HG03575 (cell line): ENCODE results near the gene LIMA1.
"Not testable (repeated sequence)": the region's sequence is repeated elsewhere in the genome, so short reads cannot be mapped to it uniquely, and the experiment has no call there.

Experiments
- ATAC-seq: cut with Tn5 transposase; IDR thresholded peaks from one replicate; pipeline ENCODE4 v1.9.1; 2021; ENCODE audit not compliant: unreplicated experiment, insufficient number of reproducible peaks, low FRiP score; ENCODE audit errors: extremely low read depth

LIMA1 gene

DNA sequence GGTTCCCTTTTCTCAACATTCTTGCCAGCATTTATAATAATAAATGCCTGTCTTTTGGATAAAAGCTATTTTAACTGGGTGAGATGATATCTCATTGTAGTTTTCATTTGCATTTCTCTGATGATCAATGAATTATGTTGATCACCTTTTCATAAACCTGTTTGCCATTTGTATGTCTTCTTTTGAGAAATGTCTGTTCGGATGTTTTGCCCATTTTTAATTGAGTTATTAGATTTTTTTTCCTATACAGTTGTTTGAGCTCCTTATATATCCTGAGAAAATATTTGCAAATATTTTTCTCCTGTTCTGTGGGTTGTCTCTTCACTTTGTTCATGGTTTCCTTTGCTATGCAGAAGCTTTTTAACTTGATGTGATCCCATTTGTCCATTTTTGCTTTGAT is 8.1 kb upstream of the LIMA1 start:
- ATAC-seq = no peak

DNA sequence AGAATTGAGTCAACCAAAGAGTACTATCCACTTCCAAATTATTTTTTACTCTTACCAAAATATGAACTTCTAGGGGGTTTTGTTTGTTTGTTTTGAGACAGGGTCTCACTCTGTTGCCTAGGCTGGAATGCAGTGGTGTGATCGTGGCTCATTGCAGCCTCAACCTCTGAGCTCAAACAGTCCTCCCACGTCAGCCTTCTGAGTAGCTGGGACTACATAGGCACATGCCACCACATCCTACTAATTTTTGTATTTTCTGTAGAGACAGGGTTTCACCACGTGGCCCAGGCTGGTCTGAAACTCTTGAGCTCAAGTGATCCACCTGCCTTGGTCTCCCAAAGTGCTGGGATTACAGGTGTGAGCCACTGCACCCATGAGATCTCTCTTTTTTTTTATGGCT is 7.4 kb upstream of the LIMA1 start:
- not testable (repeated sequence) for ATAC-seq

DNA sequence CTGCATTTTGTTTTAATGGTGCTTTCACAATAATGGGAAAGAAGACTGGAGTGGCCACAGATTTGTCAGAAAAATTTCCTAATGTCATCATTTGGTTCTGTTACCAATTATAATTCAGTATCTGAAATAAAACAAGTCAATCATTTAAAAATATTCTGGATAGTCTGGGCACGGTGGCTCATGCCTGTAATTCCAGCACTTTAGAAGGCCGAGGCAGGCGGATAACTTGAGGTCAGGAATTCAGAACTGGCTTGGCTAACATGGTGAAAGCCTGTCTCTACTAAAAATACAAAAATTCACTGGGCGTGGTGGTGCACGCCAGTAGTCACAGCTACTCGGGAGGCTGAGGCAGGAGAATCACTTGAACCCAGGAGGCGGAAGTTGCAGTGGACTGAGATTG is 4.0 kb upstream of the LIMA1 start:
- ATAC-seq = no peak

DNA sequence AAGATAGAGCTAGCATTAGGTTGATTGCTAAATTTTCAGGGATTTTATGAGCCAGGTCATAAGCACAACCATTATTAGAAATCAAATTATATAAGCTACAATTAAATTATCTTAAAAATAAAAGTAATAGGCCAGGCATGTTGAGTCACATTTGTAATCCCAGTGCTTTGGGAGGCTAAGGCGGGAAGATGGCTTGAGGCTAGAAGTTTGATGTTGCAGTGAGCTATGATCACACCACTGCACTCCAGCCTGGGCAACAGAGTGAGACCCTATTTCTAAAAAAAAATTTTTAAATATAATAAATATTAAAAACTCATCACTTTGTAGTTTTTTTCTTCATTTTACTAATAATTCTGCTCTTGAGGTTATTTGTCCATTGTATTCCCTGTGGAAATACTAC is 1.9 kb upstream of the LIMA1 start:
- no peak for ATAC-seq

DNA sequence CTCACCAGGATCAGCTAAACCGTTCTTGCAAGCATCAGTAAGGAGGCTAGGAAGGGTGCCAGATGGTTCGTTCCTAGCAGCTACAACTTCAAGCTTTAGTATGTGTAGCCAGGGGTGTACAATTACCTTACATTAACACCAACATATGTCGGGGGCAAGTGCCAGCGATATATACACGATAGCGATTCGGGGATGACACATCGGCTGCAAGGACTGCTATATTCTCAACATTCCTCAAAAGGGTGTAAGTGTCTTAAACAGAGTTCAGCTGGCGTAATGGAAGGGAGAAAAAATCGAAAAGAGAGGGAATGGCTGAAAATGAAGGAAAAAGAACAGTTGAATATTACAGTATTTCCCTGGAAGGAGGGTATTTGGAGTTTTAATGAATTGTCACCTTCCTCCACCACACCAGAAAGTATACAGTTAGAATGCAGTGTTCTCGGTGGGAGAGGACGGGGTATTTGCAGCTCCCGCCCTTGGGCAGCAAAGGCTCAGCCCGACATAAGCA is 545 bp downstream of the LIMA1 start:
- ATAC-seq = no peak

DNA sequence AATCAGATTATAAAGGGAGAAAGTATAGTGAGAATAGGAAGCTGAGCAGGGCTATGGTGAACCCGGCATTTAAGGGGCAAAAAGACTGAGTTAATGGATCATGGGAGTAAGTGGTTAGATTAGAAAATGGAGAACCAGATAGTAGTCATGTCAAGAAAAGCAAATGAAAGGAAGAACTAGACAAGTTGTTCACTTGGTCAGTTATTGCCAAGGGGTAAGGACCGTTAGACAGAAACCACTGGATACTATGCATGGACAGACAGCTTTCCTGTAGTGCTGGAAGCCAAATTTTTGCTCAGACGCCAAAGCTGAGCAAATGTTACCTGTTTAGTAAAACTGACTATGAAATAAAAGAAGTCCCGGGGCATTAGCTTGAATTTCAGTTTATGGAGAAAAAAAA is 3.8 kb downstream of the LIMA1 start:
- ATAC-seq = no peak

DNA sequence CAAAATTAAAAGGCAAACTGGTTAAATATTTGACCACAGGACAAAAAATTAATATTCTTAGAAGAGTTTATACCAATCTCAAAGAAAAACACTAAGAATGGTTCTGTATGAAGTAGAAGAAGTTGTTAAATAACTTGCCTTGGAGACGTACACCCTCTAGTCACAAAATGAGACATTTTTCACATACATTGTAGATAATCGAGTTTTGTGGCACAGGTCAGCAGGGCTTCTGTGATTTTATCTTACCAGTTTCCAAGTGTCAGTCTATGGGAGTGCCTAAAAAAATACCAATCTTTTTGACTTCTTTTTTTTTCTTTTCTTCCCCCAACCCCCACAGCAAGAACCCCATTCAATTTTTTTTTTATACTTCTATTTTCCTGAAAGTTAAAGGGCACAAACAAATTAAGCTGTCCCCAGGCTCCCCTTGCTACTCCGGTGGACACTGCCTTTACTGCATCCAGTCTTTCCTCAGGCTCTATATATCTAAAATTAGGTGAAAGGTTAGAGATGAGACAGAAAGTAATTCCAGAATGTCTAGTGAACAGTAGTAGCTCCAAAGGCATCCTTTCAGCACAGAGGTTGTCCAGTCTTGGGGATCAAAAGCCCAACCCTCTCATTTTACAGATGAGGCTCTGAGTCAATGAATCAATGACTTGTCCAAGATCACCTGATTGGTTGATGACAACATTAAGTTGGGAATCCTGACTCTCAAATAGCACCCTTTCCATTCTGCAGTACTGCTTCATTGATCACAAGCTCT is 6.2 kb downstream of the LIMA1 start:
- no peak for ATAC-seq

DNA sequence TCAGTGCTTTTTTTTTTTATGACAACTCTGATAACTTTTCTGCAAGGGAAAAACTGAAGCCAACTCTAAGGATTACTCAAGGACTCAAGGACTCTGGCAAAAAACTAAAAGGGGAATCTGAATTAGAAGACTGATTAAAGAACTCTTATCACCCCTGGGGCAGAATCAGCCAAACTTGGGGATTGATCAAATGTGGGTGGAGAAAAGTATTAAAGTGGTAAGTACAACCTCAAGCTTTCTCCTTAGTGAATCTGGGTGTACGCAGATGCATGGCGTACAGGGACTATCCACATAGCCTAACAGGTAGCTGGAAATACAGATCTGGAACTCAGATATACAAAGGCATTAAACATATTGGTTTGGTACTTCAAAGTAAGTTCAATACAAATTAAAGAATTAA is 7.3 kb downstream of the LIMA1 start:
- no peak for ATAC-seq

DNA sequence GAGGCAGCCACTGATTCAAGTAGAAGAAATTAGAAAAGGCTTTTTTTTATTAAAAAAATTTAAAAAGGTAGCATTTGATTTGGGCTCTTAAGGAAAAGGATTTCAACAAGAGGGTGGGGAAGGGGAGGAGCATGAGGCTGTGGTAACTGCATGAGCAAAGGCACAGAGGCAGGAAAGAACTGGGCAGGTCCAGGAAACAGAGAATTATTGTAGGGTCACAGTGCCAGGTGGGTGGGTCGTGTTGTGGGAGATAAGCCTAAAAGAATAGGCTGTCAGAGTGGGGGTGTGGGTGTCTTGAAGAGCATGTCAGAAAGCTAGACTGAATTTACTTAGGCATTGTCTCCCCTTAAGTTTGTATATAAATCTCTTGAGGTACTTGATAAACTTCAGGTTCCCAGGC is 7.8 kb downstream of the LIMA1 start:
- no peak for ATAC-seq

DNA sequence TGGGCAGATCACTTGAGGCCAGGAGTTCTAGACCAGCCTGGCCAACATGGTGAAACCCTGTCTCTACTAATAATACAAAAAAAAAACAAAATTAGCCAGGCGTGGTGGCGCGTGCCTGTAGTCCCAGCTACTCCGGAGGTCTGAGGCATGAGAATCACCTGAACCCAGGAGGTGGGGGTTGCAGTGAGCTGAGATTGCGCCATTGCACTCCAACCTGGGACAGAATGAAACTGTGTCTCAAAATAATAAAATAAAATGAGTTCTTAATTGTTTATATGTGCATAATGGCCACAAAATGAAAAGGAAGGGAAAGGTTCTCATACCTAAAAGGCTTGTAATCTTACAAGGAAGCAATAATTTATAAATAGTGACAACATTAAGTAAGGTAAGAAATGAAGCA is 8.2 kb downstream of the LIMA1 start:
- ATAC-seq = not testable (repeated sequence)

DNA sequence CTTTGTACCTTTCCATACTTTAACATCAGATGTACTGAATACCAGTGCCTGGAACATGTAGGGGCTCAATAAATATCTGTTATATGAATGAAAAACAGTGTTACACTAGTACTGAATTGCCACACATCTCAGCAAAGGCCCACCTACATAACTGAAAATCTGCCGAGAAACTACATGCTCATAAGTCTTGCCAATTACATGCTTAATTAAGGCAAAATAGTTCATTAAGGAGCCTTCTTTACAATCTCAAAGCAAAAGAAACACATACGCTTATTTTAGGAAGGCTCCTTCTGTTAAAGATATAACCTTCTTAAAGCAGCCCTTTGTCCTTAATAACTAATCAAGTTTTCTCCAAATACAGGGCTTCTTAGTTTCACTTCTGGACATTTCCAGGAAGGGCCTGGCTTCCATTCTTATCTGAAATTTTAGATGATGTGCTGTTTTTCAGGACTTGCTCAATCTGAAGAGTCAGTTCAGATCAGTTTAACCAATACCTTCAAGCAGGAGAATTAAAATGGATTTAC is 11.5 kb downstream of the LIMA1 start:
- ATAC-seq = no peak

DNA sequence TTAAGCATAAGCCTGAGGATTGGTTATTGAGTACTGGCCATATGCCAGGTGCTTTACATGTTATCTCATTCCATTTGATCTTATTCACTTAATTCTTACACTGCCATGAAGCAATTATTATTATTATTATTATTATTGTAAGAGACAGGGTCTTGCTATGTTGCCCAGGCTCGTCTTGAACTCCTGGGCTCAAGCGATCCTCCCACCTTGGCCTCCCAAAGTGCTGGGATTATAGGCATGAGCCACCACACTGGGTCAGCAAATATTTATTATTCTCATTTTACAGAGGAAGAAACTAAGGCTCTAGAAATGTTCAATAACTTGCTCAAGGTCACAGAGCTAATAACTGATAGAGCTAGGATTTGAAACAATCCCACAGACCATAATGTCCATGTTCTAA is 14.8 kb downstream of the LIMA1 start:
- no peak for ATAC-seq

DNA sequence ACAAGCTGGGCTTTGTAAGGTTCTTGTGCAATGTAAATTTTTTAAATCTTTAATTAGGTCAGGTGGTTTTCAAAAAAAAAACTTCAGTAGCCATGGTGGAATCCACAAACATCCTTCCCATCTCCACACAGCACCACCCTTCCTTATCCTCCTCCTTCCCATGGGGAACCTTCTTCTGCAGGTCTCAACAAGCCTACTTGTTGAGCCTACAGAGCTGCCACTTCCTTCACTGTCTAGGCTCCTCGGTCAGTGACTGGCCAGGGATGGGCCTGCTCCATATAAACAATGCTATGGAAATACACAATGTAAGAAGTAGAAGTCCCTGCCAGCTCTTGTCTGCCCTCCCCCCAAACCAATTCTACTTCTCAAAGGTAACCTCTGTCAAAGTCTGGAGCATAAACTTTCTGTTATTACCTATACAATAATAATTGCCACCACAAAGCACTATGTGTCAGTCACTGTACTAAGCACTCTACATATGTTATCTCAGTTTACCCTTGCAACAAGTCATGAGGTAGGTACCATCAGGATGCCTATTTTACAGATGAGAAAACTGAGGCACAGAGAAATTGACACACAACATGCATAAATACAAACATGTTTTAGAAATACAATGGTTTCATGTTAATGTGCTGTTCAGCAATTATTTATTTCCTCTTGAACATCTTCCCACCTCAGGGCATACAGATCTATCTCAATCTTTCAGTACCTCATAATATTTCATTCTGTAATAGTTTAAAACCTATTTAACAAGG is 17.4 kb downstream of the LIMA1 start:
- ATAC-seq = no peak

DNA sequence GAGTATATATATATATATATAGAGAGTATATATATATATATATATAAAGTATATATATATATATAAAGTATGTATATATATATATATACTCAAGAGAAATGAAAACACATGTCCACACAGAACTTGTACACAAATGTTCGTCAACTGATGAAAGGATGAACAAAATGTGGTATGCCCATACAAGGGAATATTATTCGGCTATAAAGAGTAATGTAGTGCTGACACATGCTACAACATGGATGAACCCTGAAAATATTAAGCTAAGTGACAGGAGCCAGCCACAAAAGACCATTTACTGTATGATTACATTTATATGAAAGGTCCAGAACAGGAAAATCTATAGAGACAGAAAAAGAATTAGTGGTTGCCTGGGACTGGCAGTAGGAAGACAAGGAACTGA is 19.5 kb downstream of the LIMA1 start:
- ATAC-seq = no peak

DNA sequence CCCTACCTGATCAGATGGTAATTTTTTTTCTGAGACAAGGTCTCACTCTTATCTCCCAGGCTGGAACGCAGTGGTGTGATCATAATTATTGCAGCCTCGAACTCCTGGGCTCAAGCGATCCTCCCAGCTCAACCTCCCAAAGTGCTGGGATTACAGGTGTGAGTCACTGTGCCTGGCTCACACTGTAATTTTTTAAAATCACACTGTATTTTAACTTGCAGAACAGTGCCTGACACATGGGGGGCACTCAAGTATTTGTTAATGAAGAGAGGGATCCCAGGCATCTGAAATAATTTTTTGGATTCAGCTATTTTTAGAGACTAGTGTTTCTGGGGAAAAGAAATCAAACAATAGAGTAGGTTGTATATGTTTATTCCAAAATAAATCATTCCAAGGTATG is 21.7 kb downstream of the LIMA1 start:
- ATAC-seq = no peak

DNA sequence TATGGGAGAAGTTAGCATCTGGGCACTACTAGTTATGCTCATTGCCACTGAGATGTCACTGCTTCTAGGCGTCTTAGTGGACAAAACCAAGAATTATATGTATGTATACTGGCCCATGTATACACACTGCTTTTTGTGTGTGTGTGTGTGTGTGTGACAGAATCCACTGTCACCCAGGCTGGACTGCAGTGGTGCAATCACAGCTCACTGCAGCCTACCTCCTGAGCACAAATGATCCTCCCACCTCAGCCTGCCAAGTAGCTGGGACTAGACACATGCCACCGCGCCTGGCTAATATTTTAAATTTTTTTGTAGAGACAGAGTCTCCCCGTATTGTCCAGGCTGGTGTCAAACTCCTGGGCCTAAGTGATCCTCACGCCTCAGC is 25.2 kb downstream of the LIMA1 start:
- no peak for ATAC-seq

DNA sequence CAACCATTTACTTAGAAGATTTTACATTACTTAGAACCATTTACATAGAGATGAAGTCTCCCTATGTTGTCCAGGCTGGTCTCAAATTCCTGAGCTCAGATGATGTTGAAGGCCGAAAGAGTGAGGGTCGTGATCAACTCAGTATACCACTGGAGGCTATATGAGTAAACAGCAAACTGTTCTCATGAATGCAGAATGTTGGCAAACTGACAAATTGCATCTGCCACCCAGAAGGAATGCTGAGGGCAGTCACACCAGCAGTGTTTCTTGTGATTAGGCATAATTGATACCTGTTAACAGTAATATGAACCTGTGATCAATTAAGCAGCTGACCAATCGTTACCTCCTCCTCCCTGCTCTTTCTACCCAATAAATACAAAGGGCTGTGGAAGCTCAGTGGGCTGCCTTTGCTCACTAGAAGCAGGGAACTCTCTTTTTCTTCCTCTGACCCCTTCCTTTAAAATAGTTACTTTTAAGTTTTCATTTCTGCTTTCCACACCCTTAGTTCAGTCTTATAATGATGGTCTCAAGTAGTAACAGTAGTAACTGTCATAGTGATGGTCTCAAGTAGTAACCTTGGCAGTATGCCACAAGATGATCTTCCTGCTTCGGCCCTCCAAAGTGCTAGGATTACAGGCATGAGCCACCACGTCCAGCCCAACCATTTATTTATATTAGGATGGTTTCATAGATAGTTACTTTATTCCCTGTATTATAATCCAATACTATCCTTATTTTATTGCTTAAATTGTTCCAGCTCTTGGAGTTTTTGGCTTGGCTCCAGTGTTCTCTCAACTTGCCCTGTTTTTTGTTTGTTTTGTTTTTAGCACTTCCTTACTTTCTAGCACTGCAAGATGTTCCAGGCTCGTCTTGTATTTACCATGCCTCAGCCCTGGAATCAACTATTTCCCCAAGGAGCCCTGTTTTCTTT is 25.8 kb downstream of the LIMA1 start:
- no peak for ATAC-seq

DNA sequence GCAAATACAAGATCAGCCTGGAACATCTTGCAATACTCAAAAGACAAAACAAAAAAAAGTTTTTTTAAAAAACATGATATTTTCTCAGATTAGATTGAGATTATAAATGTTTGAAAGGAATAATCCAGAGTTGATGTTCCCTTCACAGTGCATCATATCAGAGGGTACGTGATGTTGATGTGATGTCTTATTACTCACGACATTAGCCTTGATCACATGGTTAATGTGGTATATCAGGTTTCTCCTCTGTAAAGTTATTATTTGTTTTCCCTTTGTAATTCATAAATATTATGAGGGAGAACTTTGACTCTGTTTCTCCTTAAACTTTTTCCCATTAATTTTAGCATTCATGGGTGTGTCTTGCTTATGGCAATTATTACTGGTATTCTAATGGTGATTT is 26.6 kb downstream of the LIMA1 start:
- ATAC-seq = no peak

DNA sequence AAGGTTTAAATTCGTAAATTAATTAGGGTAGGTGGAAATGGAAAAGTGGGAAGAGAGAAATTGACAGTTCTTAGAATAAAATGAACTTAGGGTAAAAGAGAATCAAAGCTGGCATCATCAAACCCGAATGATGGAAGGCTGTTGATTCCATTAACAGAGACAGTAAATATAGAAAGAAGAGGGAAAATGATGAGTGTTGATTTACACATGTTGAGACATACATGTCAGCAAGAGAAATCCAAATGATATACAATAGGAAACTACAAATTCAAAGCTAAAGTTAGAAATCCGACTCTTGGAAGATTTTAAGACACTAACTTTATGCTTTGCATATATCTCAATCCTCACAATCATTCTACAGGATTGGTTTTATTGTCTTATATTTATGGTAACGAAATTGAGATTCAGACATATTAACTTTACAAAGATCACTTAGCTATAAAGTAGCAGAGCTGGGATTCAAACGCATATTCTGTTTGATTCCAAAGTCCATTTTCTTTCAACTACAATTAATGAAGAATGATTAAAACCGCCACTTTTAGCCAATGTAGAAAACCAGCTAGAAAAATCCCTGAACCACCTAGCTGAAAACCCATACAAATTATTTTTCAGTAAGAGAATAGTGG is 30.2 kb downstream of the LIMA1 start:
- no peak for ATAC-seq
